ENCODE measurements around the gene MCRIP2. TPM values are rescaled to one million over a fixed set of nuclear protein-coding genes. Genes with fewer than 3 reads are reported as not detected.
A peak's percentile ranks its signal among the peaks of the same experiment; 100 is the strongest.

The MCRIP2 gene
- total and polyA plus RNA-seq, 9 of the 15 experiments (the other 6 are each of a cell fraction or from before 2014, with no cell fraction given), result 0.80 to 120 (median 35.2) TPM

DNA sequence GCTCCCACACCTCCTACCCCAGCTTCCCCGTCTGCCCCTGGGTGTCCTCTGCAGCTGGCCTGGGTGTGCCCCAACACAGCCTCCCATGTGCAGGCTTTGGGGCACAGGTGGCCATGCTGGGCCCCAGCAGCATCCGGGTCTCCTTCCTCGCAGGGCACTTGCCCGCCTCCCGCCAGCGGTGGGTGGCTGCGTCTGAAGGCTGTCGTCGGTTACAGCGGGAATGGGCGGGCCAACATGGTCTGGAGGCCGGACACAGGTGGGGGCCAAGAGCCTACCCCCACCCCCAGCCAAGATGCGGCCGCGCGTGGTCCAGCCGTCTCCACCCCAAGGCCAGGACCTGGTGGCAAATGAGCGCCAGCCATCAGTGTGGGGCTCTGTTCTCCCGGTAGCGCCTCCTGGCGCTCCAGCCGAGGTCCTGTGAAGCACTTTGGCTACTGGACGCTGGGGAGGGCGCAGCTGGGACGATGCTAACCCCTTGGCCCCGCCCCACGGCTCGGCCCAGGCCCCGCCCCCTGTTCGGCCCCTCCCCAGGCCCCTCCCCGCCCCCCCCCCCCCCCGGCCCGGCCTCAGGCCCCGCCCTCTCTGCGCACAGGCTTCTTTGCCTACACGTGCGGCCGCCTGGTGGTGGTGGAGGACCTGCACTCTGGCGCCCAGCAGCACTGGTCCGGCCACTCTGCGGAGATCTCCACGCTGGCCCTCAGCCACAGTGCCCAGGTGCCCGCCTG is 19.0 kb downstream of the MCRIP2 start (continued):
- no peak for TF ChIP-seq ZNF354B (CRISPR knock-in tag; IDR thresholded peaks at IDR 0.05)
- no peak for TF ChIP-seq ZNF311 (CRISPR knock-in tag; IDR thresholded peaks at IDR 0.05)
- no peak for TF ChIP-seq CBX5 (IDR thresholded peaks at IDR 0.05; ENCODE audit: borderline replicate concordance, low read depth)
- TF ChIP-seq HNRNPL (IDR thresholded peaks at IDR 0.05; ENCODE audit: low read depth, low read length), result peak; percentile 92

DNA sequence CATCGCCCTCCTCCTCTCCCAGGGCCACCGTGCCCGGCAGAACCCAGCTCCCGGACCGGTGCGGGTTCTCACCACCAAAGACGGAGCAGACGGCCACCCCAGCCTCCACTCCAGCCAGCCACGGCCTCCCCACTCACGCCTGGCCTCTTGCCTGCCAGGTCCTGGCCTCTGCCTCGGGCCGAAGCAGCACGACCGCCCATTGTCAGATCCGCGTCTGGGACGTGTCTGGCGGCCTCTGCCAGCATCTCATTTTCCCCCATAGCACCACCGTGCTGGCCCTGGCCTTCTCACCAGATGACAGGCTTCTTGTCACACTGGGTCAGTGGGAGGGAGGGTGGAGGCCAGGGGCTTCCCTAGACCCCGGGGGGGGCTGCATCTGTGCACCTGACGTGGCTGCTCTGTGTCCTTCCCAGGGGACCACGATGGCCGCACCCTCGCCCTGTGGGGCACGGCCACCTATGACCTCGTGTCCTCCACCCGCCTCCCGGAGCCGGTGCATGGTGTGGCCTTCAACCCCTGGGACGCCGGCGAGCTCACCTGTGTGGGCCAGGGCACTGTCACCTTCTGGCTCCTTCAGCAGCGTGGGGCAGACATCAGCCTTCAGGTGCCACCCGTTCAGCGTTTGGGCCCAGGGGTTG is 19.7 kb downstream of the MCRIP2 start:
- FAIRE-seq (no peak), ATAC-seq (peak; percentile 36), DNase-seq (ENCODE audit: extremely low read depth in 1 of 4, low spot score in 3 of 4) (no peak)
- no peaks in the 10 kb centered on the region for H3K36me3 ChIP-seq (ENCODE audit: control insufficient read depth, insufficient read depth, low read length)
- no peaks in the 10 kb centered on the region for H4K20me1 ChIP-seq (replicated peaks; ENCODE audit: control insufficient read depth, insufficient read depth, low read length)
- in situ Hi-C loops (cut with MboI), result no loop called here
- no peaks in the 10 kb centered on the region for H3K27me3 ChIP-seq (ENCODE audit: control insufficient read depth in 2 of 2, insufficient read depth in 2 of 2, low read length in 2 of 2)
- ChIA-PET POLR2A (interaction anchor here (0.6 kb wide), 1 partner anchor 10 kb away, joined by 3 read pairs; no protein-coding TSS in a partner anchor), CTCF (ENCODE audit: low intra/inter-chr PET ratio) (interaction anchor here (0.6 to 1.9 kb wide), 2 partner anchors 82 to 504 kb away, joined by 3 to 8 read pairs; no protein-coding TSS in a partner anchor)
- H3K79me2 ChIP-seq (ENCODE audit: control insufficient read depth, insufficient read depth, low read length), result no peaks in the 10 kb centered on the region; the same call in 2 of the 3 replicates
- peak overlapping the region; percentile 20; the same call in 1 of the 2 replicates for H3K4me3 ChIP-seq
- H3K4me2 ChIP-seq (ENCODE audit: insufficient read depth, low read length), result peak overlapping the region; percentile 78
- H3K27ac ChIP-seq (ENCODE audit: extremely low read depth, low read depth, low read length), result peak overlapping the region; percentile 66; the same call in 2 of the 3 replicates
- no peaks in the 10 kb centered on the region for H3K9me3 ChIP-seq (replicated peaks; ENCODE audit: control insufficient read depth, insufficient read depth, low read depth, low read length)
- H2AFZ ChIP-seq (ENCODE audit: low read depth, low read length), result peak overlapping the region; percentile 95
- BruUV-seq (replicated peaks), result no TSS peak
- H3K4me1 ChIP-seq (replicated peaks in 1 of 2; ENCODE audit: control insufficient read depth in 2 of 2, insufficient read depth in 2 of 2, low read length in 2 of 2), result peaks cover 2 to 92% of the 10 kb centered on the region in 2 experiments; a peak in 4 of 5 replicates
- 47% methylated on average over 31 of the region's 35 CpGs for WGBS (ENCODE audit: insufficient coverage, low coverage, missing lambda C conversion rate)
- peak overlapping the region; percentile 70 to 95; a peak in 3 of 4 replicates for H3K9ac ChIP-seq (ENCODE audit: insufficient read depth in 1 of 2, low read depth in 2 of 2, low read length in 2 of 2)
- H3K9me1 ChIP-seq (ENCODE audit: control insufficient read depth, insufficient read depth, low read length), result no peaks in the 10 kb centered on the region
- intact Hi-C loops (cut with micrococcal nuclease), result loop anchor here (2.0 to 10.0 kb wide), 2 partner anchors 73 to 267 kb away; partner anchors contain the start of gene NME4
- TF ChIP-seq HNRNPL (IDR thresholded peaks at IDR 0.05; ENCODE audit: low read depth, low read length) (peak; percentile 50; the same call in 1 of the 2 replicates), SREBF1 (IDR thresholded peaks at IDR 0.05; ENCODE audit: borderline replicate concordance, low read depth, low read length) (no peak), POLR2B (IDR thresholded peaks at IDR 0.05; ENCODE audit: low read depth, partially characterized antibody) (no peak), HDAC1 (IDR thresholded peaks at IDR 0.05) (peak in 1 of 2 experiments; percentile 30; a peak in 1 of 4 replicates), CHD1 (IDR thresholded peaks at IDR 0.05; ENCODE audit: low read length) (no peak), MTA3 (IDR thresholded peaks at IDR 0.05; ENCODE audit: borderline replicate concordance) (peak; percentile 29; the same call in 1 of the 2 replicates), MYBL2 (IDR thresholded peaks at IDR 0.05; ENCODE audit: low read depth) (no peak), MYBL2 (CRISPR knock-in tag; IDR thresholded peaks at IDR 0.05; ENCODE audit: borderline replicate concordance) (no peak), RBFOX2 (IDR thresholded peaks at IDR 0.05; ENCODE audit: low read depth, low read length) (peak; percentile 8), ZNF143 (CRISPR knock-in tag; IDR thresholded peaks at IDR 0.05) (no peak)
- TF ChIP-seq, protein P1, sequence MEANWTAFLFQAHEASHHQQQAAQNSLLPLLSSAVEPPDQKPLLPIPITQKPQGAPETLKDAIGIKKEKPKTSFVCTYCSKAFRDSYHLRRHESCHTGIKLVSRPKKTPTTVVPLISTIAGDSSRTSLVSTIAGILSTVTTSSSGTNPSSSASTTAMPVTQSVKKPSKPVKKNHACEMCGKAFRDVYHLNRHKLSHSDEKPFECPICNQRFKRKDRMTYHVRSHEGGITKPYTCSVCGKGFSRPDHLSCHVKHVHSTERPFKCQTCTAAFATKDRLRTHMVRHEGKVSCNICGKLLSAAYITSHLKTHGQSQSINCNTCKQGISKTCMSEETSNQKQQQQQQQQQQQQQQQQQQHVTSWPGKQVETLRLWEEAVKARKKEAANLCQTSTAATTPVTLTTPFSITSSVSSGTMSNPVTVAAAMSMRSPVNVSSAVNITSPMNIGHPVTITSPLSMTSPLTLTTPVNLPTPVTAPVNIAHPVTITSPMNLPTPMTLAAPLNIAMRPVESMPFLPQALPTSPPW (CRISPR knock-in tag; IDR thresholded peaks at IDR 0.05), result peak; percentile 65; the same call in 1 of the 2 replicates
- TF ChIP-seq, protein P2, sequence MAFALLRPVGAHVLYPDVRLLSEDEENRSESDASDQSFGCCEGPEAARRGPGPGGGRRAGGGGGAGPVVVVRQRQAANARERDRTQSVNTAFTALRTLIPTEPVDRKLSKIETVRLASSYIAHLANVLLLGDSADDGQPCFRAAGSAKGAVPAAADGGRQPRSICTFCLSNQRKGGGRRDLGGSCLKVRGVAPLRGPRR (CRISPR knock-in tag; IDR thresholded peaks at IDR 0.05), result 0 out of 2 replicates have a peak, but pooled peaks have one; percentile 36
- TF ChIP-seq, protein P3, sequence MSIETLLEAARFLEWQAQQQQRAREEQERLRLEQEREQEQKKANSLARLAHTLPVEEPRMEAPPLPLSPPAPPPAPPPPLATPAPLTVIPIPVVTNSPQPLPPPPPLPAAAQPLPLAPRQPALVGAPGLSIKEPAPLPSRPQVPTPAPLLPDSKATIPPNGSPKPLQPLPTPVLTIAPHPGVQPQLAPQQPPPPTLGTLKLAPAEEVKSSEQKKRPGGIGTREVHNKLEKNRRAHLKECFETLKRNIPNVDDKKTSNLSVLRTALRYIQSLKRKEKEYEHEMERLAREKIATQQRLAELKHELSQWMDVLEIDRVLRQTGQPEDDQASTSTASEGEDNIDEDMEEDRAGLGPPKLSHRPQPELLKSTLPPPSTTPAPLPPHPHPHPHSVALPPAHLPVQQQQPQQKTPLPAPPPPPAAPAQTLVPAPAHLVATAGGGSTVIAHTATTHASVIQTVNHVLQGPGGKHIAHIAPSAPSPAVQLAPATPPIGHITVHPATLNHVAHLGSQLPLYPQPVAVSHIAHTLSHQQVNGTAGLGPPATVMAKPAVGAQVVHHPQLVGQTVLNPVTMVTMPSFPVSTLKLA (conservative IDR thresholded peaks at IDR 0.05), result peak in 1 of 2 experiments; percentile 12; a peak in 1 of 4 replicates
